GM12878 (cell line): ENCODE data around the gene CD248. TPM values are rescaled to one million over a fixed set of nuclear protein-coding genes. Genes with fewer than 3 reads are reported as not detected.
A peak's percentile ranks its signal among the peaks of the same experiment; 100 is the strongest.

Experiments
- ATAC-seq: fragments of 200-7000 bp; cut with Tn5 transposase; 3 replicates; pipeline ENCODE4 v1.9.1; 2020; ENCODE audit warnings: mild to moderate bottlenecking, moderate library complexity
- BruUV-seq: library from RNA; stranded (reverse); fragments of 400-500 nt; replicated peaks from 2 replicates; lab custom pipeline; 2021; lab: Mats Ljungman, UMichigan
- CTCF ChIA-PET: fragments of 300-600 bp; sonication (Branson Sonifier 250); formaldehyde crosslinking; extraction: SDS; loops from one replicate; lab custom pipeline; 2021; ENCODE audit warnings: inconsistent platforms; lab: Yijun Ruan, JAX
- POLR2A ChIA-PET: fragments of 350-600 bp; formaldehyde crosslinking; extraction: SDS; loops from one replicate; lab custom pipeline; 2021; ENCODE audit warnings: inconsistent platforms; lab: Charles Lee
- RAD21 ChIA-PET: fragments of 300-600 bp; sonication (Branson Sonifier 250); formaldehyde crosslinking; loops from one replicate; lab custom pipeline; 2023; ENCODE audit warnings: antibody characterized with exemption; ENCODE audit not compliant: unreplicated experiment; lab: Charles Lee
- SMC1A ChIA-PET: fragments of 300-600 bp; sonication (Branson Sonifier 250); formaldehyde crosslinking; loops from one replicate; lab custom pipeline; 2023; ENCODE audit not compliant: unreplicated experiment, uncharacterized antibody; lab: Charles Lee
- DNase-seq: peaks from one replicate; pipeline ENCODE4 v3.0.0-alpha.2; 2011; ENCODE audit warnings: low read depth, low spot score
- FAIRE-seq: peaks from 3 replicates; lab custom pipeline; 2011; peaks lifted over from hg19 to GRCh38; lab: Jason Lieb, UNC
- H2AFZ ChIP-seq: 2 replicates; pipeline ENCODE4 v1.6.0; 2011; ENCODE audit warnings: low read depth, low read length, control low read depth; ENCODE audit not compliant: control insufficient read depth
- H3K27ac ChIP-seq: 2 replicates; pipeline ENCODE4 v1.5.1; 2011; ENCODE audit warnings: control low read depth; ENCODE audit not compliant: control insufficient read depth, insufficient read depth
- H3K27me3 ChIP-seq, 2 experiments: replicated peaks in 1 of 2; 2 replicates each; pipeline versions ENCODE4 v1.6.0 to v1.6.1; 2011; ENCODE audit warnings: low read length in 1 of 2; ENCODE audit not compliant: control insufficient read depth in 2 of 2, insufficient read depth in 2 of 2
- H3K36me3 ChIP-seq, 2 experiments: 2 replicates each; pipeline ENCODE4 v1.5.1; 2011; ENCODE audit warnings: low read length in 1 of 2; ENCODE audit not compliant: control insufficient read depth in 2 of 2, insufficient read depth in 2 of 2
- H3K4me1 ChIP-seq: 2 replicates; pipeline ENCODE4 v1.6.1; 2011; ENCODE audit warnings: mild to moderate bottlenecking, low read length, moderate library complexity, mixed read lengths; ENCODE audit not compliant: control insufficient read depth, insufficient read depth
- H3K4me2 ChIP-seq: 2 replicates; pipeline ENCODE4 v1.6.0; 2011; ENCODE audit warnings: control low read depth; ENCODE audit not compliant: control insufficient read depth, insufficient read depth
- H3K4me3 ChIP-seq: fragments of 200-600 bp; sonication (generic); 2 replicates; pipeline ENCODE4 v1.5.1; 2016
- H3K79me2 ChIP-seq: 2 replicates; pipeline ENCODE4 v1.6.0; 2011; ENCODE audit warnings: low read length; ENCODE audit not compliant: control insufficient read depth, insufficient read depth
- H3K9ac ChIP-seq: 2 replicates; pipeline ENCODE4 v1.8.0; 2011; ENCODE audit warnings: low read length, control low read depth, mixed read lengths; ENCODE audit not compliant: control insufficient read depth, insufficient read depth
- H3K9me3 ChIP-seq: replicated peaks from 3 replicates; pipeline ENCODE4 v1.5.1; 2011; ENCODE audit warnings: mild to moderate bottlenecking, low read length; ENCODE audit not compliant: control insufficient read depth, insufficient read depth
- H4K20me1 ChIP-seq: 2 replicates; pipeline ENCODE4 v1.6.0; 2011; ENCODE audit not compliant: control insufficient read depth, insufficient read depth
- BACH1 ChIP-seq: fragments of 450-650 bp; IDR thresholded peaks from 2 replicates; pipeline ENCODE4 v1.6.1; 2017; ENCODE audit warnings: mild to moderate bottlenecking, borderline replicate concordance
- BHLHE40 ChIP-seq, 2 experiments: fragments of 450-650 bp in 1 of 2; IDR thresholded peaks; 2 replicates each; pipeline ENCODE4 v1.6.1; 2011 to 2017; ENCODE audit warnings: low read depth in 2 of 2, borderline replicate concordance in 1 of 2, improper control_type of control experiment in 1 of 2, low read length in 1 of 2, mild to moderate bottlenecking in 1 of 2
- EZH2 ChIP-seq: IDR thresholded peaks from 2 replicates; pipeline ENCODE4 v1.6.1; 2012; ENCODE audit warnings: low read depth, mild to moderate bottlenecking, control low read depth, inconsistent platforms, low read length, borderline replicate concordance; ENCODE audit not compliant: control insufficient read depth
- PAX5 ChIP-seq: IDR thresholded peaks from 2 replicates; pipeline ENCODE4 v1.6.1; 2011; ENCODE audit warnings: low read depth, low read length, borderline replicate concordance
- STAT1 ChIP-seq: fragments of 450-650 bp; conservative IDR thresholded peaks from 2 replicates; pipeline ENCODE4 v1.6.1; 2014; ENCODE audit warnings: antibody characterized with exemption, mild to moderate bottlenecking
- ZNF24 ChIP-seq: fragments of 450-650 bp; IDR thresholded peaks from 2 replicates; pipeline ENCODE4 v1.6.1; 2017; ENCODE audit warnings: antibody characterized with exemption, mild to moderate bottlenecking
- ZNF274 ChIP-seq: IDR thresholded peaks from one replicate; pipeline ENCODE4 v1.8.0; 2011; ENCODE audit not compliant: insufficient read length, insufficient read depth
- WGBS: methylation state at CpG from one replicate; pipeline ENCODE4 v1.1.6; 2016; ENCODE audit warnings: low lambda C conversion rate; ENCODE audit not compliant: insufficient replicate concordance, insufficient coverage; ENCODE audit errors: missing lambda C conversion rate; 5-methylcytosine and 5-hydroxymethylcytosine counted together
- in situ Hi-C: fragments of 300-500 bp; cut with MboI; formaldehyde crosslinking; loops from 9 replicates; pipeline ENCODE4 v1.14.3; 2018; ENCODE audit warnings: mixed read lengths
- intact Hi-C: fragments of 100-400 bp; cut with micrococcal nuclease; formaldehyde crosslinking; loops from one replicate; pipeline ENCODE4 v1.14.2; 2022; ENCODE audit not compliant: unreplicated experiment
- polyA plus RNA-seq, 11 experiments: library from polyadenylated mRNA; depleted of rRNA in 4 of 11; unstranded in 6 of 11; stranded (reverse) in 5 of 11; fragments of >200 nt; fragmentation: Nextera tagmentation in 4 of 11; fragmentation: Illumina TruSeq in 1 of 11; extraction: Ambion mirVana in 4 of 11; extraction: Trizol in 1 of 11; gene quantifications; 1 replicate in 1 of 11; 2 replicates in 10 of 11; pipeline versions ENCODE4 v1.2.1 to v1.2.3, GENCODE V29; 2011 to 2016; ENCODE audit warnings: inconsistent platforms in 2 of 11, missing spikeins in 2 of 11, low read depth in 1 of 11
- total RNA-seq, 4 experiments: library from RNA; depleted of rRNA in 3 of 4; stranded (reverse); fragments of >200 nt in 3 of 4; fragmentation: Illumina TruSeq in 1 of 4; extraction: Trizol in 1 of 4; gene quantifications; 2 replicates each; pipeline versions ENCODE4 v1.2.1 to v1.2.3, GENCODE V29; 2013 to 2021
- TF ChIP-seq, protein P1 (sequence below): IDR thresholded peaks from 2 replicates; pipeline ENCODE4 v1.6.1; 2011; ENCODE audit warnings: mild to moderate bottlenecking, low read depth, low read length, moderate library complexity; ENCODE audit not compliant: insufficient replicate concordance
- TF ChIP-seq, protein P2 (sequence below): fragments of 450-650 bp; formaldehyde crosslinking; IDR thresholded peaks from 2 replicates; pipeline ENCODE4 v1.4.0; 2020; ENCODE audit warnings: mild to moderate bottlenecking, moderate library complexity
- TF ChIP-seq, protein P3 (sequence below): IDR thresholded peaks from 2 replicates; pipeline ENCODE4 v1.6.1; 2012; ENCODE audit warnings: low read depth, low read length, improper control_type of control experiment
- TF ChIP-seq, protein P4 (sequence below): IDR thresholded peaks from 2 replicates; pipeline ENCODE4 v1.6.1; 2011; ENCODE audit warnings: borderline replicate concordance, low read depth, mild to moderate bottlenecking, moderate library complexity, low read length; ENCODE audit not compliant: insufficient read depth, poor library complexity, severe bottlenecking

CD248 gene
- total and polyA plus RNA-seq, 10 of the 15 experiments (the other 5 are each of a cell fraction or from before 2014, with no cell fraction given) = 0.10 to 0.21 (median 0.20) TPM; not detected in 7

DNA sequence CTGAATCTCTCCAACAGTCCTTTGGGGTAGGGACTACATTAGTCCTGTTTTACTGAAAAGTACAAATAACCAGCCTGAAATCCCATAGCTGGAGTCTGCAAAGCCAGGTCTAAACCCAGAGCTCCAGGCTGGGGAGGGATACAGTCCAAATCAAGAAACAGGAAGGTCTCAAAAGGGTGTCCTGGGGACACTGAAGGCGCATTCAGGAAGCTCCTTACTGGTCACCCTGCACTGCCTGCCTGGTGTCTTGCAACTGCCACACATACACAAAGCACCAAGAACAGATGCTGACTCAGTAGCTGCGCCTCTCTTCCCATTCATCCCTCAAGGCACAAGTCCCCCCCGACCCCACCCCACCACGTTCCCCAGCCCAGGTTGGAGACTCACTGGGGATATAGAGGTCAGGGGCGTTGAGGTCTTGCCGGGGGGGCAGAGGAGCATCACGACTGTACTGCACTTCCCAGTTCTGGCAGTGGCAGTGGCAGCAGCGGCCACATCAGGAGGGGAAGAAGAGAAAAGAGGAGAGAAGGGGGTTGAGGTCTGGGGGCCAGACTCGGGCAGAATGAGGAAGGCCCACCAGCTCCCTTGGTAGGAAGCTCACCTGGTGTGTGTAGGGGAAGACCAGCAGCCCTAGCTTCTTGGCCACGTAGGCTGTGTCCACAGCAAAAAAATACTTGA, 29.5 kb downstream of the CD248 start:
- Histone ChIP-seq H3K4me2 (peak overlapping the region; percentile 96), H3K4me1 (peaks cover 22% of the 10 kb centered on the region), H3K27ac (no peak overlapping the region), H3K9me3 (no peaks in the 10 kb centered on the region), H2AFZ (no peak overlapping the region), H3K79me2 (peaks cover 12% of the 10 kb centered on the region), H3K36me3 (no peaks in the 10 kb centered on the region; a peak in 1 of 4 replicates), H3K9ac (peak overlapping the region; percentile 95), H3K27me3 (peaks cover 2% of the 10 kb centered on the region in 2 experiments; a peak in 2 of 4 replicates), H3K4me3 (peak overlapping the region; percentile 83; the same call in 1 of the 2 replicates), H4K20me1 (no peaks in the 10 kb centered on the region; the same call in 1 of the 2 replicates)
- ATAC-seq (no peak), DNase-seq (no peak), FAIRE-seq (no peak)
- ChIA-PET RAD21 (interaction anchor here (0.5 kb wide), 1 partner anchor 63 kb away, joined by 6 read pairs; no protein-coding TSS in a partner anchor), CTCF (interaction anchor here (0.6 to 2.7 kb wide), 9 partner anchors 7 to 957 kb away, joined by 3 to 16 read pairs (median 5); no protein-coding TSS in a partner anchor), POLR2A (interaction anchor here (1.2 to 2.4 kb wide), 3 partner anchors 19 to 236 kb away, joined by 3 to 26 read pairs (median 8); partner anchors contain the start of genes BRMS1, RAB1B and SF3B2), SMC1A (interaction anchor here (0.7 to 2.1 kb wide), 3 partner anchors 25 to 67 kb away, joined by 3 to 6 read pairs (median 3); no protein-coding TSS in a partner anchor)
- 74% methylated on average over 10 of the region's 10 CpGs for WGBS
- in situ Hi-C loops (no loop called here), intact Hi-C loops (no loop called here)
- BruUV-seq = no TSS peak
- TF ChIP-seq BACH1 = no peak
- no peak for TF ChIP-seq EZH2
- TF ChIP-seq BHLHE40 (IDR thresholded peaks at IDR 0.05; ENCODE audit: borderline replicate concordance in 1 of 2, low read depth in 2 of 2, low read length in 1 of 2) = no peak
- TF ChIP-seq STAT1 = no peak
- TF ChIP-seq PAX5 = no peak
- TF ChIP-seq ZNF24 = no peak
- TF ChIP-seq, protein P1, sequence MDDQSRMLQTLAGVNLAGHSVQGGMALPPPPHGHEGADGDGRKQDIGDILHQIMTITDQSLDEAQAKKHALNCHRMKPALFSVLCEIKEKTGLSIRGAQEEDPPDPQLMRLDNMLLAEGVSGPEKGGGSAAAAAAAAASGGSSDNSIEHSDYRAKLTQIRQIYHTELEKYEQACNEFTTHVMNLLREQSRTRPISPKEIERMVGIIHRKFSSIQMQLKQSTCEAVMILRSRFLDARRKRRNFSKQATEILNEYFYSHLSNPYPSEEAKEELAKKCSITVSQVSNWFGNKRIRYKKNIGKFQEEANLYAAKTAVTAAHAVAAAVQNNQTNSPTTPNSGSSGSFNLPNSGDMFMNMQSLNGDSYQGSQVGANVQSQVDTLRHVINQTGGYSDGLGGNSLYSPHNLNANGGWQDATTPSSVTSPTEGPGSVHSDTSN = no peak
- TF ChIP-seq, protein P2, sequence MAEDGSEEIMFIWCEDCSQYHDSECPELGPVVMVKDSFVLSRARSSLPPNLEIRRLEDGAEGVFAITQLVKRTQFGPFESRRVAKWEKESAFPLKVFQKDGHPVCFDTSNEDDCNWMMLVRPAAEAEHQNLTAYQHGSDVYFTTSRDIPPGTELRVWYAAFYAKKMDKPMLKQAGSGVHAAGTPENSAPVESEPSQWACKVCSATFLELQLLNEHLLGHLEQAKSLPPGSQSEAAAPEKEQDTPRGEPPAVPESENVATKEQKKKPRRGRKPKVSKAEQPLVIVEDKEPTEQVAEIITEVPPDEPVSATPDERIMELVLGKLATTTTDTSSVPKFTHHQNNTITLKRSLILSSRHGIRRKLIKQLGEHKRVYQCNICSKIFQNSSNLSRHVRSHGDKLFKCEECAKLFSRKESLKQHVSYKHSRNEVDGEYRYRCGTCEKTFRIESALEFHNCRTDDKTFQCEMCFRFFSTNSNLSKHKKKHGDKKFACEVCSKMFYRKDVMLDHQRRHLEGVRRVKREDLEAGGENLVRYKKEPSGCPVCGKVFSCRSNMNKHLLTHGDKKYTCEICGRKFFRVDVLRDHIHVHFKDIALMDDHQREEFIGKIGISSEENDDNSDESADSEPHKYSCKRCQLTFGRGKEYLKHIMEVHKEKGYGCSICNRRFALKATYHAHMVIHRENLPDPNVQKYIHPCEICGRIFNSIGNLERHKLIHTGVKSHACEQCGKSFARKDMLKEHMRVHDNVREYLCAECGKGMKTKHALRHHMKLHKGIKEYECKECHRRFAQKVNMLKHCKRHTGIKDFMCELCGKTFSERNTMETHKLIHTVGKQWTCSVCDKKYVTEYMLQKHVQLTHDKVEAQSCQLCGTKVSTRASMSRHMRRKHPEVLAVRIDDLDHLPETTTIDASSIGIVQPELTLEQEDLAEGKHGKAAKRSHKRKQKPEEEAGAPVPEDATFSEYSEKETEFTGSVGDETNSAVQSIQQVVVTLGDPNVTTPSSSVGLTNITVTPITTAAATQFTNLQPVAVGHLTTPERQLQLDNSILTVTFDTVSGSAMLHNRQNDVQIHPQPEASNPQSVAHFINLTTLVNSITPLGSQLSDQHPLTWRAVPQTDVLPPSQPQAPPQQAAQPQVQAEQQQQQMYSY (CRISPR knock-in tag) = no peak
- TF ChIP-seq ZNF274 = no peak
- TF ChIP-seq, protein P3, sequence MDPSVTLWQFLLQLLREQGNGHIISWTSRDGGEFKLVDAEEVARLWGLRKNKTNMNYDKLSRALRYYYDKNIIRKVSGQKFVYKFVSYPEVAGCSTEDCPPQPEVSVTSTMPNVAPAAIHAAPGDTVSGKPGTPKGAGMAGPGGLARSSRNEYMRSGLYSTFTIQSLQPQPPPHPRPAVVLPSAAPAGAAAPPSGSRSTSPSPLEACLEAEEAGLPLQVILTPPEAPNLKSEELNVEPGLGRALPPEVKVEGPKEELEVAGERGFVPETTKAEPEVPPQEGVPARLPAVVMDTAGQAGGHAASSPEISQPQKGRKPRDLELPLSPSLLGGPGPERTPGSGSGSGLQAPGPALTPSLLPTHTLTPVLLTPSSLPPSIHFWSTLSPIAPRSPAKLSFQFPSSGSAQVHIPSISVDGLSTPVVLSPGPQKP = no peak
- TF ChIP-seq, protein P4, sequence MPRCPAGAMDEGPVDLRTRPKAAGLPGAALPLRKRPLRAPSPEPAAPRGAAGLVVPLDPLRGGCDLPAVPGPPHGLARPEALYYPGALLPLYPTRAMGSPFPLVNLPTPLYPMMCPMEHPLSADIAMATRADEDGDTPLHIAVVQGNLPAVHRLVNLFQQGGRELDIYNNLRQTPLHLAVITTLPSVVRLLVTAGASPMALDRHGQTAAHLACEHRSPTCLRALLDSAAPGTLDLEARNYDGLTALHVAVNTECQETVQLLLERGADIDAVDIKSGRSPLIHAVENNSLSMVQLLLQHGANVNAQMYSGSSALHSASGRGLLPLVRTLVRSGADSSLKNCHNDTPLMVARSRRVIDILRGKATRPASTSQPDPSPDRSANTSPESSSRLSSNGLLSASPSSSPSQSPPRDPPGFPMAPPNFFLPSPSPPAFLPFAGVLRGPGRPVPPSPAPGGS = no peak
